GM19372 (cell line): ENCODE data around the gene BMPER.

Experiments used
- ATAC-seq: cut with Tn5 transposase; IDR thresholded peaks from one replicate; pipeline ENCODE4 v1.9.1; 2021; ENCODE audit warnings: mild to moderate bottlenecking, low read depth, moderate library complexity; ENCODE audit not compliant: unreplicated experiment

BMPER gene

GRCh38 chr7:34083440-34083839, 178.1 kb downstream of the BMPER start:
- no peak for ATAC-seq

GRCh38 chr7:34084651-34085050, 179.3 kb downstream of the BMPER start:
- no peak for ATAC-seq

GRCh38 chr7:34086064-34086463, 180.7 kb downstream of the BMPER start:
- ATAC-seq, result no peak

GRCh38 chr7:34086981-34087380, 181.6 kb downstream of the BMPER start:
- ATAC-seq, result no peak

GRCh38 chr7:34087892-34088891, 182.9 kb downstream of the BMPER start:
- ATAC-seq, result no peak

- ATAC-seq, result no peak
These were observed 185.5 kb downstream of the BMPER start for GRCh38 chr7:34090816-34091215.

- no peak for ATAC-seq
These were observed 186.1 kb downstream of the BMPER start for GRCh38 chr7:34091321-34091917.

- ATAC-seq, result no peak
These were observed 187.9 kb downstream of the BMPER start for GRCh38 chr7:34093276-34093675.

- ATAC-seq, result no peak
These were observed 190.9 kb downstream of the BMPER start for GRCh38 chr7:34096198-34096651.

GRCh38 chr7:34096777-34097176, 191.4 kb downstream of the BMPER start:
- ATAC-seq, result no peak

- ATAC-seq, result no peak
These were observed 195.3 kb downstream of the BMPER start for GRCh38 chr7:34100661-34101060.

GRCh38 chr7:34104115-34104514, 198.8 kb downstream of the BMPER start:
- no peak for ATAC-seq

- no peak for ATAC-seq
These were observed 199.7 kb downstream of the BMPER start for GRCh38 chr7:34104992-34105391.

- ATAC-seq, result no peak
These were observed 201.9 kb downstream of the BMPER start for GRCh38 chr7:34107276-34107675.

- no peak for ATAC-seq
These were observed 202.8 kb downstream of the BMPER start for GRCh38 chr7:34108165-34108564.

GRCh38 chr7:34109936-34110780, 204.8 kb downstream of the BMPER start:
- ATAC-seq, result no peak

GRCh38 chr7:34111031-34111430, 205.7 kb downstream of the BMPER start:
- ATAC-seq, result no peak

- ATAC-seq, result no peak
These were observed 210.2 kb downstream of the BMPER start for GRCh38 chr7:34115503-34115902.

GRCh38 chr7:34117573-34117972, 212.2 kb downstream of the BMPER start:
- no peak for ATAC-seq

- no peak for ATAC-seq
These were observed 216.0 kb downstream of the BMPER start for GRCh38 chr7:34121366-34121765.

- ATAC-seq, result no peak
These were observed 218.0 kb downstream of the BMPER start for GRCh38 chr7:34123316-34123715.
